Measurements from ENCODE around the gene SLC25A22.

The SLC25A22 gene

GRCh38 chr11:802693-803466, 4.8 kb upstream of the SLC25A22 start:
- DNase-seq: no peak

- no peak for DNase-seq
These were observed 4.0 kb upstream of the SLC25A22 start for GRCh38 chr11:802018-802617.

GRCh38 chr11:801097-801780, 3.2 kb upstream of the SLC25A22 start:
- no peak for DNase-seq

GRCh38 chr11:800473-800872, 2.4 kb upstream of the SLC25A22 start:
- no peak for DNase-seq

- DNase-seq: no peak
These were observed 1.7 kb upstream of the SLC25A22 start for GRCh38 chr11:799641-800316.

GRCh38 chr11:797296-798092, 587 bp downstream of the SLC25A22 start:
- peak; percentile 63 for DNase-seq

GRCh38 chr11:796565-797295, 1.4 kb downstream of the SLC25A22 start:
- no peak for DNase-seq

- DNase-seq: peak; percentile 69
These were observed 2.2 kb downstream of the SLC25A22 start for GRCh38 chr11:795634-796564.

GRCh38 chr11:794766-795633, 3.1 kb downstream of the SLC25A22 start:
- DNase-seq: no peak

- DNase-seq: no peak
These were observed 3.9 kb downstream of the SLC25A22 start for GRCh38 chr11:794013-794765.

- no peak for DNase-seq
These were observed 4.5 kb downstream of the SLC25A22 start for GRCh38 chr11:793556-793955.

- DNase-seq: no peak
These were observed 5.2 kb downstream of the SLC25A22 start for GRCh38 chr11:792873-793272.

GRCh38 chr11:792535-792821, 5.6 kb downstream of the SLC25A22 start:
- DNase-seq: no peak

GRCh38 chr11:791658-792534, 6.2 kb downstream of the SLC25A22 start:
- DNase-seq: no peak

GRCh38 chr11:790721-791564, 7.1 kb downstream of the SLC25A22 start:
- DNase-seq: no peak

- peak; percentile 28 for DNase-seq
These were observed 8.1 kb downstream of the SLC25A22 start, which contains the start of gene CEND1 for GRCh38 chr11:789943-790342. CEND1 (minus strand) TSS chr11:790090; CDS start chr11:788576, 1,514 bp downstream.
